HG02885 (cell line): ENCODE measurements around the gene PRKCE.

ENCODE experiments used
- ATAC-seq: cut with Tn5 transposase; IDR thresholded peaks from one replicate; pipeline ENCODE4 v1.9.1; 2021; ENCODE audit warnings: mild to moderate bottlenecking; ENCODE audit not compliant: unreplicated experiment, poor library complexity

PRKCE gene

GRCh38 chr2:45994060-45994459 lies 342.6 kb downstream of the PRKCE start:
- ATAC-seq = no peak

GRCh38 chr2:46000660-46001059 lies 349.2 kb downstream of the PRKCE start:
- no peak for ATAC-seq

- no peak for ATAC-seq
Measured at GRCh38 chr2:46001290-46001689, 349.8 kb downstream of the PRKCE start.

GRCh38 chr2:46001741-46002506 lies 350.4 kb downstream of the PRKCE start:
- no peak for ATAC-seq

- no peak for ATAC-seq
Measured at GRCh38 chr2:46002507-46002883, 351.0 kb downstream of the PRKCE start.

GRCh38 chr2:46002947-46003346 lies 351.5 kb downstream of the PRKCE start:
- no peak for ATAC-seq

- no peak for ATAC-seq
Measured at GRCh38 chr2:46003903-46004473, 352.5 kb downstream of the PRKCE start.

GRCh38 chr2:46006473-46007025 lies 355.1 kb downstream of the PRKCE start:
- no peak for ATAC-seq

- no peak for ATAC-seq
Measured at GRCh38 chr2:46007412-46007811, 355.9 kb downstream of the PRKCE start.

- ATAC-seq = no peak
Measured at GRCh38 chr2:46008091-46008870, 356.8 kb downstream of the PRKCE start.

GRCh38 chr2:46009315-46009714 lies 357.8 kb downstream of the PRKCE start:
- no peak for ATAC-seq

GRCh38 chr2:46009772-46010171 lies 358.3 kb downstream of the PRKCE start:
- ATAC-seq = no peak

- ATAC-seq = no peak
Measured at GRCh38 chr2:46010223-46010924, 358.9 kb downstream of the PRKCE start.

- ATAC-seq = no peak
Measured at GRCh38 chr2:46010925-46011490, 359.5 kb downstream of the PRKCE start.

GRCh38 chr2:46012618-46013240 lies 361.3 kb downstream of the PRKCE start:
- ATAC-seq = no peak

GRCh38 chr2:46013726-46014125 lies 362.3 kb downstream of the PRKCE start:
- no peak for ATAC-seq

GRCh38 chr2:46014911-46015654 lies 363.6 kb downstream of the PRKCE start:
- no peak for ATAC-seq

GRCh38 chr2:46015671-46016070 lies 364.2 kb downstream of the PRKCE start:
- no peak for ATAC-seq

GRCh38 chr2:46016091-46016490 lies 364.6 kb downstream of the PRKCE start:
- ATAC-seq = no peak
